Measurements from ENCODE around the gene SSU72.
"Not testable (repeated sequence)": the region's sequence is repeated elsewhere in the genome, so short reads cannot be mapped to it uniquely, and the experiment has no call there.

Gene SSU72

DNA sequence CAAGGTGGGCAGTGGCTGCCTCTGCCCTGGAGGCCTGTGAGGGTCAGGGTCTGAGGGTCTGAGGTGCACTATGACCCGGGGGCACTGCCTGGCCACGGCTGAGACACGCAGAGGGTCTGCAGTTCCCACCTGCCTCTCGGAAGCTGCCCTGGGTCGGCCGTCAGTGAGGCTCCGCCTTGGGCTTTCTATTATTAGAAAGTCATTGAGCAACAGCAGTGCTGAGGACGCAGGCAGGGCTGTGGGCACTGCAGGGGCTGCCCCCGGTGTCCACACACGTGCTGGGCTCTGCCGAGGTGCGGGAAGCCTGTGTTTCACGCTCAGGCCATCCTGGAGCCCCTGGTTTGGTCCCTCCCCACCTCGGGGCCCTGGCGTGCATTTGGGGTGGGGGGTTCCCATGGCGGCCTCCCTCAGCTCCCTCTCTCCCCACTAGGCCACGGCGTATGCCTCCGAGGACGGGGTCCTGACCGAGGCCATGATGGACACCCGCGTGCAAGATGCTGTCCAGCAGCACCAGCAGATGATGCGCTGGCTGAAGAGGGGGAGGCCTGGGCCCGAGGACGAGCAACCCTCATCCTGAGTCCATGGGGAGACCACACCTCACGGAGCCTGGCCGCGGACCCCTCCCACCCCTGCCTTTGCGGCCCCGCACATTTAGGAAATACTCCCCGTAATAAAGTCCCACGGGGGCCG, 65.7 kb downstream of the SSU72 start:
- DNase-seq (ENCODE audit: low read depth, low spot score), result not testable (repeated sequence)

DNA sequence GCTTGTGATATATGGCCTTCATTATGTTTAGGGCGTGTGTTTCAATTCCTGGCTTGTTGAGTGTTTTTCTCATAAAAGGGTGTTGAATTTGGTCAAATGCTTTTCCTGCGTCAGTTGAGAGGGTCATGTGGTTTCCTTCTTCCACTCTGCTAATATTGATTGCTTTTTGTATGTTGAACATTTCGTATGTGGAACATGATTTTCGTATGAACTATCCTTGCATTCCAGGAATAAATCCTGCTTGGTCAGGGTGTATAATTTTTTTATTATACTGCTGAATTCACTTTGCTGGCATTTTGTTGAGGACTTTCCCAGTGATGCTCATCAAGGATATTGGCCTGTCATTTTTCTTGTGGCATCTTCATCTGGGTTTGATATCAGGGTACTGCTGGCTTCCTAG, 67.4 kb downstream of the SSU72 start:
- DNase-seq (ENCODE audit: low read depth, low spot score), result no peak

DNA sequence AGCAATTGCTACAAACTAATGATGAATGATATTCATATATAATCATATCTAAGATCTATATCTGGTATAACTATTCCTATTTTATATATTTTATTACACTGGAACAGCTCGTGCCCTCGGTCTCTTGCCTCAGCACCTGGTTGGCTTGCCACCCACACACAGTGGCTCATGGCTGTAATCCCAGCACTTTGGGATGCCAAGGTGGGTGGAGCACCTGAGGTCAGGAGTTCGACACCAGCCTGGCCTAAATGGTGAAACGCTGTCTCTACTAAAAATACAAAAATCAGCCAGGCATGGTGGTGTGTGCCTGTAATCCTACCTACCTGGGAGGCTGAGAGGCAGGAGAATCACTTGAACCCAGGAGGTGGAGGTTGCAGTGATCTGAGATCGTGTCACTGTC, 68.9 kb downstream of the SSU72 start:
- DNase-seq (ENCODE audit: low read depth, low spot score), result not testable (repeated sequence)

DNA sequence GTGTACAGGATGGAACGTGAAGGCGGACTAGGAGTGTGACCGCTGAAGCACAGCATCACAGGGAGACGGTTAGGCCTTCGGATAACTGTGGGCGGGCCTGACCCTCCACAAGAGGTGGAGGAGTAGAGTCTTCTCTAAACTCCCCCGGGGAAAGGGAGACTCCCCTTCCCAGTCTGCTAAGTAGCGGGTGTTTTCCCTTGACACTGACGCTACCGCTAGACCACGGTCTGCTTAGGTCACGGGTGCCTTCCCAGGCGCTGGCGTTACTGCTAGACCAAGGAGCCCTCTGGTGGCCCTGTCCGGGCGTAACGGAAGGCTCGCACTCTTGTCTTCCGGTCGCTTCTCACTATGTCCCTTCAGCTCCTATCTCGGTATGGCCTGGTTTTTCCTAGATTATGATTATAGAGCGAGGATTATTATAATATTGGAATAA, 69.3 kb downstream of the SSU72 start:
- DNase-seq (ENCODE audit: low read depth, low spot score), result not testable (repeated sequence)

DNA sequence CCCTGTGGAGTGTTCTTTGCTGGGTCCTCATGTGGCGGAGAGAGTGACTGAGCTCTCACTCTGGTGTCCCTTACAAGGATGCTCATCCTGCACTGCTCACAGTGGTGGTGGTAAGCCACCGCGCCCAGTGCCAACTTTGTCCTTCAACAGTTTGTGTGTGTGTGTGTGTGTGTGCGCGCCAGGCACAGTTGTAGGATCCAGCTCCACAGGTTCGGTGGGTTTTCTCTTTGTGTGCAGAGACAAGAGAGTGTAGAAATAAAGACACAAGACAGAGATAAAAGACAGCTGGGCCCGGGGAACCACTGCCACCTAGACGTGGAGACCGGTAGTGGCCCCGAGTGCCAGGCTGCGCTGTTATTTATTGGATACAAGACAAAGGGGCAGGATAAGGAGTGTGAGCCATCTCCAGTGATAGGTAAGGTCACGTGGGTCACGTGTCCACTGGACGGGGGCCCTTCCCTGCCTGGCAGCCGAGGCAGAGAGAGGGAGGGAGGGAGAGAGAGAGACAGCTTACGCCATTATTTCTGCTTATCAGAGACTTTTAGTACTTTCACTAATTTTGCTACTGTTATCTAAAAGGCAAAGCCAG, 69.8 kb downstream of the SSU72 start:
- DNase-seq (ENCODE audit: low read depth, low spot score), result not testable (repeated sequence)

DNA sequence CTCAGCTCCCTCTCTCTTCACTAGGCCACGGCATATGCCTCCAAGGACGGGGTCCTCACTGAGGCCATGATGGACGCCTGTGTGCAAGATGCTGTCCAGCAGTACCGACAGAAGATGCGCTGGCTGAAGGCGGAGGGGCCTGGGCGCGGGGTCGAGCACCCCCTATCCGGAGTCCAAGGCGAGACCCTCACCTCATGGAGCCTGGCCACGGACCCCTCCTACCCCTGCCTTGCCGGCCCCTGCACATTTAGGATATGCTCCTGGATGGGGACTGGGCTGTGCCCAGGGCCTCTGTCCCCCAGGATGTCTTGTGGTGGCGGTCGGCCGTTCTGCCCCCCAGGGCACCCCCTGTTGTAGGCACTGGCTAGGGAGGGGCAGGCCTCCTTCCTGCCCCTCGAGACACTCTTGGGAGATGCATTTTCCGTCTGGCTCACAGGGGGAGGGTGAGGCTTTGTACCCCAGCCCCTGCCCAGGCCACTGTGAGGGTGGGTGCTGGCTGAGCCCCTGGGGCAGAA, 79.1 kb downstream of the SSU72 start:
- not testable (repeated sequence) for DNase-seq (ENCODE audit: low read depth, low spot score)

DNA sequence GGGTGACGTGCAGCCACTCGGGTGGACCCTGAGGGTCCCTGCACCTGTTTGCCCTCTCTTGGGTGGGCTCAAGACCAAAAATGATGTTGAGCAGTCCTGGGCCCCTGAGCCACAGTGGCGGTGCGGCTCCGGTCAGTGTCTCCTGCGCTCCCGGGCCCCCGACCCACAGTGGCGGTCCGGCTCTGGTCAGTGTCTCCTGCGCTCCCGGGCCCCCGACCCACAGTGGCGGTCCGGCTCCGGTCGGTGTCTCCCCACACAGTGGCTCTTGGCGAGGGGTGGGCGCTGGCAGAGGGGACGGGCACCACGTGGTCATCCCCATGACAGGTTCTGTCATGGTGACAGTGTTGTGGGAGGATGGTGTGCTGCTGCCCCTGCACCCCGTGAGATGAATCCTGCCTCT, 80.4 kb downstream of the SSU72 start:
- not testable (repeated sequence) for DNase-seq (ENCODE audit: low read depth, low spot score)

Data from smooth muscle cell of the brain vasculature (primary cell).